Bone marrow (tissue), 2 donors: ENCODE results near the gene MUC15.
"Not testable (repeated sequence)": the region's sequence is repeated elsewhere in the genome, so short reads cannot be mapped to it uniquely, and the experiment has no call there.

ENCODE experiments used
- DNase-seq, 2 donors: peaks; one replicate each; lab custom pipeline; 2025; lab: John Stamatoyannopoulos, UW

MUC15 gene

GRCh38 chr11:26571861-26572654 is at the start of gene MUC15:
Gene MUC15, minus strand, starts transcription at chr11:26572263. Its CDS starts 5,169 bp downstream, at chr11:26567094.
- DNase-seq, result no peak

GRCh38 chr11:26621132-26621531 is 49.1 kb upstream of the MUC15 start:
- DNase-seq, result no peak

- no peak for DNase-seq
Measured at GRCh38 chr11:26620282-26621045, 48.4 kb upstream of the MUC15 start.

GRCh38 chr11:26618441-26618840 is 46.4 kb upstream of the MUC15 start:
- no peak for DNase-seq

GRCh38 chr11:26613759-26614158 is 41.7 kb upstream of the MUC15 start:
- no peak for DNase-seq

- DNase-seq, result no peak
Measured at GRCh38 chr11:26608507-26609146, 36.6 kb upstream of the MUC15 start.

- DNase-seq, result no peak
Measured at GRCh38 chr11:26607725-26608506, 35.9 kb upstream of the MUC15 start.

- DNase-seq, result no peak
Measured at GRCh38 chr11:26599876-26600434, 27.9 kb upstream of the MUC15 start.

- no peak for DNase-seq
Measured at GRCh38 chr11:26599425-26599824, 27.4 kb upstream of the MUC15 start.

- DNase-seq, result no peak
Measured at GRCh38 chr11:26597899-26598298, 25.8 kb upstream of the MUC15 start.

- DNase-seq, result not testable (repeated sequence)
Measured at GRCh38 chr11:26597049-26597689, 25.1 kb upstream of the MUC15 start.

GRCh38 chr11:26595207-26595865 is 23.3 kb upstream of the MUC15 start:
- not testable (repeated sequence) for DNase-seq

- DNase-seq, result no peak
Measured at GRCh38 chr11:26593691-26594090, 21.6 kb upstream of the MUC15 start.

GRCh38 chr11:26587073-26587472 is 15.0 kb upstream of the MUC15 start:
- no peak for DNase-seq

- DNase-seq, result no peak
Measured at GRCh38 chr11:26584818-26585217, 12.8 kb upstream of the MUC15 start.

- DNase-seq, result no peak
Measured at GRCh38 chr11:26583550-26583949, 11.5 kb upstream of the MUC15 start.

GRCh38 chr11:26580929-26581328 is 8.9 kb upstream of the MUC15 start:
- no peak for DNase-seq

- DNase-seq, result no peak
Measured at GRCh38 chr11:26579683-26580082, 7.6 kb upstream of the MUC15 start.

- no peak for DNase-seq
Measured at GRCh38 chr11:26578998-26579661, 7.1 kb upstream of the MUC15 start.

GRCh38 chr11:26575946-26576345 is 3.9 kb upstream of the MUC15 start:
- no peak for DNase-seq
